KMS-11 (cell line): ENCODE results near the gene METRN.

Experiments used
- H2AFZ ChIP-seq: fragments of 200-600 bp; sonication (generic); 2 replicates; pipeline ENCODE4 v1.6.1; 2016; ENCODE audit warnings: antibody characterized with exemption, mixed run types, low read depth
- H3K27ac ChIP-seq: fragments of 200-600 bp; sonication (generic); 2 replicates; pipeline ENCODE4 v1.6.1; 2016; ENCODE audit warnings: mild to moderate bottlenecking, mixed run types
- H3K27me3 ChIP-seq: fragments of 200-600 bp; sonication (generic); 2 replicates; pipeline ENCODE4 v1.6.1; 2017; ENCODE audit warnings: mild to moderate bottlenecking, low read depth, mixed run types, moderate library complexity; ENCODE audit not compliant: insufficient read depth
- H3K36me3 ChIP-seq: fragments of 200-600 bp; sonication (generic); 2 replicates; pipeline ENCODE4 v1.6.1; 2017; ENCODE audit warnings: mild to moderate bottlenecking, mixed run types; ENCODE audit not compliant: insufficient read depth
- H3K4me1 ChIP-seq: fragments of 200-600 bp; sonication (generic); 2 replicates; pipeline ENCODE4 v1.6.1; 2016; ENCODE audit warnings: mild to moderate bottlenecking, low read depth, mixed run types; ENCODE audit not compliant: poor library complexity, severe bottlenecking
- H3K4me2 ChIP-seq: fragments of 200-600 bp; sonication (generic); 2 replicates; pipeline ENCODE4 v1.7.0; 2016; ENCODE audit warnings: mild to moderate bottlenecking, mixed run types
- H3K4me3 ChIP-seq: fragments of 200-600 bp; sonication (generic); IDR thresholded peaks from 2 replicates; pipeline ENCODE4 v1.6.1; 2017; ENCODE audit warnings: low read depth, low read length, mixed read lengths; ENCODE audit not compliant: insufficient read depth
- H3K79me2 ChIP-seq: fragments of 200-600 bp; sonication (generic); 2 replicates; pipeline ENCODE4 v1.6.1; 2016; ENCODE audit warnings: low read depth, mixed run types; ENCODE audit not compliant: insufficient read depth
- H3K9ac ChIP-seq: fragments of 200-600 bp; sonication (generic); 2 replicates; pipeline ENCODE4 v1.6.1; 2016; ENCODE audit warnings: mild to moderate bottlenecking, mixed run types
- H4K20me1 ChIP-seq: fragments of 200-600 bp; sonication (generic); 2 replicates; pipeline ENCODE4 v1.6.1; 2016; ENCODE audit warnings: mild to moderate bottlenecking, mixed run types; ENCODE audit not compliant: insufficient read depth
- TF ChIP-seq, protein P1 (sequence below): fragments of 200-600 bp; sonication (generic); conservative IDR thresholded peaks from 2 replicates; pipeline ENCODE4 v1.6.1; 2017; ENCODE audit warnings: low read depth, mild to moderate bottlenecking, antibody characterized with exemption, low read length, moderate library complexity, mixed read lengths

The METRN gene

DNA sequence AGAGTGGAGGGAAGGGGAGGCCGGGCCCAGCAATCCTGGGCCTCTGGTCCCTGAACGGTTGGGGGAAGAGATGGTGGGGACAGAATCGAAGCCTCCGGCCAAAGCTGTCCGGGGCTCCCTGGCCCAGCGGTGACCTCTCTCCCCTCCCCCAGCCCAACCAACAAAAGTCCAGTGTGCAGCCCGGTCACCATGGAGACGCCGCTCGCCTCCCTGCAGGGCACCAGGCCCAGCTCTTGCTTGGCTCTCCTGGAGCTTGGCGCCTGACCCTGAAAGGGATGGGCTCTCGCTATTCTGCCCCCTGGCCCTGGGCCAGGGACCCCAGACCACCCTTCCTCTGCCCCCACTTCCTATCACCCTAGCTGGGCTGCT, 1.3 kb downstream of the METRN start:
- no peak overlapping the region for H3K9ac ChIP-seq
- H3K79me2 ChIP-seq: no peaks in the 10 kb centered on the region
- H3K36me3 ChIP-seq: no peaks in the 10 kb centered on the region
- H4K20me1 ChIP-seq: no peaks in the 10 kb centered on the region
- no peak overlapping the region for H3K4me2 ChIP-seq
- H2AFZ ChIP-seq: no peak overlapping the region
- TF ChIP-seq, protein P1, sequence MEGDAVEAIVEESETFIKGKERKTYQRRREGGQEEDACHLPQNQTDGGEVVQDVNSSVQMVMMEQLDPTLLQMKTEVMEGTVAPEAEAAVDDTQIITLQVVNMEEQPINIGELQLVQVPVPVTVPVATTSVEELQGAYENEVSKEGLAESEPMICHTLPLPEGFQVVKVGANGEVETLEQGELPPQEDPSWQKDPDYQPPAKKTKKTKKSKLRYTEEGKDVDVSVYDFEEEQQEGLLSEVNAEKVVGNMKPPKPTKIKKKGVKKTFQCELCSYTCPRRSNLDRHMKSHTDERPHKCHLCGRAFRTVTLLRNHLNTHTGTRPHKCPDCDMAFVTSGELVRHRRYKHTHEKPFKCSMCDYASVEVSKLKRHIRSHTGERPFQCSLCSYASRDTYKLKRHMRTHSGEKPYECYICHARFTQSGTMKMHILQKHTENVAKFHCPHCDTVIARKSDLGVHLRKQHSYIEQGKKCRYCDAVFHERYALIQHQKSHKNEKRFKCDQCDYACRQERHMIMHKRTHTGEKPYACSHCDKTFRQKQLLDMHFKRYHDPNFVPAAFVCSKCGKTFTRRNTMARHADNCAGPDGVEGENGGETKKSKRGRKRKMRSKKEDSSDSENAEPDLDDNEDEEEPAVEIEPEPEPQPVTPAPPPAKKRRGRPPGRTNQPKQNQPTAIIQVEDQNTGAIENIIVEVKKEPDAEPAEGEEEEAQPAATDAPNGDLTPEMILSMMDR: no peak
- peaks cover 29% of the 10 kb centered on the region for H3K4me1 ChIP-seq
- H3K27ac ChIP-seq: no peak overlapping the region
- H3K27me3 ChIP-seq: peaks cover 46% of the 10 kb centered on the region
- H3K4me3 ChIP-seq: no peak overlapping the region

DNA sequence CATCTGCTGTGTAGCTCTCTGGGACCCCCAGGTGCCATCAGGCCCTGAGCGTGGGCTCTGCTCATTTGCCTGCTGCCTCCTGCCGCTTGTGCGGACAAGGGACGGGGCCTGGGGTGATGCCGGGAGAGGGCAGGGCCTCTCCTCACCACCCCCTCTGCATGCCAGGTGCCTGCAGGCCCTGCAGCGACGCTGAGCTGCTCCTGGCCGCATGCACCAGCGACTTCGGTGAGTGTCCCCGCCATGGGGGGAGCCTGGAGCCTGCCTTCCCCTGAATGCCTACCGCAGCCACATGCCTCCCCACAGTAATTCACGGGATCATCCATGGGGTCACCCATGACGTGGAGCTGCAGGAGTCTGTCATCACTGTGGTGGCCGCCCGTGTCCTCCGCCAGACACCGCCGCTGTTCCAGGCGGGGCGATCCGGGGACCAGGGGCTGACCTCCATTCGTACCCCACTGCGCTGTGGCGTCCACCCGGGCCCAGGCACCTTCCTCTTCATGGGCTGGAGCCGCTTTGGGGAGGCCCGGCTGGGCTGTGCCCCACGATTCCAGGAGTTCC, 1.9 kb downstream of the METRN start:
- Histone ChIP-seq H2AFZ (no peak overlapping the region), H3K27ac (no peak overlapping the region), H3K79me2 (no peaks in the 10 kb centered on the region), H3K4me2 (no peak overlapping the region), H3K27me3 (peaks cover 40% of the 10 kb centered on the region), H4K20me1 (no peaks in the 10 kb centered on the region), H3K36me3 (no peaks in the 10 kb centered on the region), H3K4me1 (peaks cover 28% of the 10 kb centered on the region), H3K4me3 (no peak overlapping the region), H3K9ac (no peak overlapping the region)
- TF ChIP-seq, protein P1: no peak

DNA sequence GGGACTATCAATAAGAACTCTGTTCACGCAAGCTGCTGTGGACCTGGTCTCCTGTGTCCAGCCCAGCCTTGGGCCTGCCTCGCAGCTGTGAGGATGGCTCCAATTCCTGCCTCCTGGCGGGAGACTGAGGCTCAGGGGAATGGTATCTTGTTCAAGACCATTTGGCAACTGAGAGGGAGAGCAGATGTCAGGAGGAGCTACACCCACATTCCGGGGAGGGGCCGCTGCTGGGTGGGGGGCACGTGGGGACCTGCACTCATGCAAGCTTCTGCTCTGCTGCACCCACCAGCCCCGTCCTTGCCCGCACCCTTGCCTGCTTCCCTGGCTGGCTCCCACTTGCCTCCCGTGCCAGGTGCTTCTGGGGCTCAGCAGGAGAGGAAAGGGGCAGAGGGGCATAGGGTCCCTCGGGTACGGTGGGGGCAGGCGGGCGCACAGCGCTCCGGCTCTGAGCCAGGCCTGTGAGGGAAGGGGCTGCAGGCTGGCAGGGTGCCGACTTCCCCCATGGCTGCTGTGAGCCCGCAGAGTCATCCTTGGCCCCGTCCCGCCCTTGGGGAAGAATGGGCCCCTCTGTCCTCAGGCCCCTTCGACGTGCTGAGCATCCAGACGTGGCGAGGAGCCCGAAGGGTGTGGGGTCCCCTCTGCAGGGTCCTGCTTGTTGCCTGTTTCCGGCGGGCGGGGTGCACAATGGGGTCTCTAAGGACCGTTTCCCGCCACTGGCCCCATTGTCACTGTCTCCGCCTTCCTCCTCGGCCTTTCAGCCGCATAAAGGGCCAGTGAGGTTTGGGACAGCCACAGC, 2.7 kb downstream of the METRN start:
- Histone ChIP-seq H3K36me3 (no peaks in the 10 kb centered on the region), H3K27ac (no peak overlapping the region), H4K20me1 (no peaks in the 10 kb centered on the region), H3K4me1 (peaks cover 32% of the 10 kb centered on the region), H3K79me2 (no peaks in the 10 kb centered on the region), H3K4me2 (no peak overlapping the region), H3K27me3 (peaks cover 32% of the 10 kb centered on the region), H3K9ac (no peak overlapping the region), H3K4me3 (no peak overlapping the region), H2AFZ (no peak overlapping the region)
- TF ChIP-seq, protein P1: no peak

DNA sequence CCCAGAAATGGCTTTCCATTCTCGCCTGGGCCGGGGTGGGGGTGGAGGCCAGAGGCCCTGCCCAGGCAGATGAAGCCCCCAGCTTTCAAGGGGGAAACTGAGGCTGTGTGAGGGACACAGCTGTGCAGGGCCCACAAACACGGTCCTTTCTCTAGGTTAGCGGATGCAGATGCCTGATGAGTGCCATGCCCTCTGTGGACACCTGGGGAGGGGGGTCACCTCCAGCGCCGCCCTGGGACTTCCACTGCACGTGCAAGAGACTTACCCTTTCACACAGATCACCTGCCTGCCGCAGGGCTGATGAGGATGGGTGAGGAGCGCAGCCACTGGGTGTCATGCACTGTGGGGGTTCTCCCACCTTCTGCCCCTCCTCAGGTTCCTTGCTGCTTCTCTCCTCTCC, 3.5 kb downstream of the METRN start:
- no peaks in the 10 kb centered on the region for H3K36me3 ChIP-seq
- H3K4me3 ChIP-seq: no peak overlapping the region
- H3K4me2 ChIP-seq: no peak overlapping the region
- H3K27me3 ChIP-seq: peaks cover 24% of the 10 kb centered on the region
- H3K4me1 ChIP-seq: peaks cover 37% of the 10 kb centered on the region
- TF ChIP-seq, protein P1: no peak
- no peak overlapping the region for H3K27ac ChIP-seq
- no peak overlapping the region for H2AFZ ChIP-seq
- H3K9ac ChIP-seq: no peak overlapping the region
- no peaks in the 10 kb centered on the region for H3K79me2 ChIP-seq
- H4K20me1 ChIP-seq: no peaks in the 10 kb centered on the region
